ENCODE data around the gene VSIR. TPM values are rescaled to one million over a fixed set of nuclear protein-coding genes. Genes with fewer than 3 reads are reported as not detected.

VSIR gene
- total RNA-seq, 6 experiments from 2014 or later: 6.1 to 17.1 (median 10.1) TPM

DNA sequence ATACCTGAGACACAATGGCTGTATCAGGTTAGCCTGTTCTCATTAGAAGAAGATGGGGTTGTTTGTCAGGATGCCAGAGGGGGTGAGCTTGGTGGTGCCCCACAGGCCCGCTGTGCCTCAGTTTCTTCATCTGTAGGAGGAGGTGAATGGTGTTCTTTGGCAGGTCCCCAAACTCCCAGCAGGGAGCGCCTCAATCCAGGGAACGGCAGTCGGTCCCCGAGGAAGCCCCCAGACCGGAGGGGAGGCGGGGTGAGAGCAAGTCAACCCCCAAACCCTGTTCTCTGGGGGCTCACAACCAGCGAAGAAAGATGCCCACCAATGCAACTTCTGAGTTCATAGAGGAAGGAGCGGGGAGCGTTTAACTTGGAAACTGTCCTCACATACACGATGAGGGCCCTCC lies 69.7 kb downstream of the VSIR start:
- TF ChIP-seq POLR2A (IDR thresholded peaks at IDR 0.05): no peak
- TF ChIP-seq, protein P1, sequence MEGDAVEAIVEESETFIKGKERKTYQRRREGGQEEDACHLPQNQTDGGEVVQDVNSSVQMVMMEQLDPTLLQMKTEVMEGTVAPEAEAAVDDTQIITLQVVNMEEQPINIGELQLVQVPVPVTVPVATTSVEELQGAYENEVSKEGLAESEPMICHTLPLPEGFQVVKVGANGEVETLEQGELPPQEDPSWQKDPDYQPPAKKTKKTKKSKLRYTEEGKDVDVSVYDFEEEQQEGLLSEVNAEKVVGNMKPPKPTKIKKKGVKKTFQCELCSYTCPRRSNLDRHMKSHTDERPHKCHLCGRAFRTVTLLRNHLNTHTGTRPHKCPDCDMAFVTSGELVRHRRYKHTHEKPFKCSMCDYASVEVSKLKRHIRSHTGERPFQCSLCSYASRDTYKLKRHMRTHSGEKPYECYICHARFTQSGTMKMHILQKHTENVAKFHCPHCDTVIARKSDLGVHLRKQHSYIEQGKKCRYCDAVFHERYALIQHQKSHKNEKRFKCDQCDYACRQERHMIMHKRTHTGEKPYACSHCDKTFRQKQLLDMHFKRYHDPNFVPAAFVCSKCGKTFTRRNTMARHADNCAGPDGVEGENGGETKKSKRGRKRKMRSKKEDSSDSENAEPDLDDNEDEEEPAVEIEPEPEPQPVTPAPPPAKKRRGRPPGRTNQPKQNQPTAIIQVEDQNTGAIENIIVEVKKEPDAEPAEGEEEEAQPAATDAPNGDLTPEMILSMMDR (IDR thresholded peaks at IDR 0.05): no peak
- H3K4me1 ChIP-seq: peaks cover 0 to 3% (median 0%) of the 10 kb centered on the region in 4 donors
- 87% methylated on average over 4 of the region's 11 CpGs for WGBS (ENCODE audit: insufficient coverage, low coverage, low lambda C conversion rate, missing lambda C conversion rate)
- H3K27me3 ChIP-seq: no peaks in the 10 kb centered on the region
- no peak overlapping the region for H3K4me3 ChIP-seq
- intact Hi-C loops (cut with DNase I): loop anchor here (5.0 to 10.0 kb wide), 4 partner anchors 309 to 399 kb away; partner anchors contain the start of genes CDH23 (in 1 of the 2) and SLC29A3 (in 1 of the 2)
- H3K27ac ChIP-seq: no peak overlapping the region
- no peaks in the 10 kb centered on the region for H3K36me3 ChIP-seq
- no peak for DNase-seq
- no peaks in the 10 kb centered on the region for H3K9me3 ChIP-seq
- ATAC-seq: no peak

DNA sequence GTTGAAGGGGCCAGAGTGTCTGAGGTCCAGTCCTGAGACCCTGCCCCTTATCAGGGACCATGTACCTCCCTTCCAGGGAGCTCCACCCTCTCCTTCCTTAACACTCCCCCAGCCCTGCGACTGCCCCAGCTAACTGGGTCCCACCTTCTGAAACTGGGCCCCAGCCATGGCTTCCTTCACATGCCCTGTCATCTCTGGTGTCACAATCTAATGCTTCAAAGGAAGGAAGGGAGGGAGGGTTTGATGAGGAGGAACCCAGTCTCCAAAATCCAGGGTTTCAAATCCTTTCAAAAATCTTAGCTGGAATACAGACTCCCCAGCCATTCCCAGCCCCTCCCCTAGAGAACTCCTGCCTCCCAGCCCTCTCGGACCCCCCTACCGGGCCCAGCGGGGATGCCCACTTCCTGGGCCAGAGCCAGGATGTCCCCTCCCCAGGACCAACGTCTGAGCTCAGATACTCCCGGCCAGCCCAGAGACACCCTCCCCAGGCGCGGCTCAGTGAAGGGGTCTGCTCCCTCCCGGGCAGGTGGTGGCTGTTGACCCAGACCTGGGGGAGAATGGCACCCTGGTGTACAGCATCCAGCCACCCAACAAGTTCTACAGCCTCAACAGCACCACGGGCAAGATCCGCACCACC lies 71.7 kb downstream of the VSIR start:
- intact Hi-C loops (cut with DNase I): loop anchor here (5.0 to 10.0 kb wide), 4 partner anchors 307 to 397 kb away; partner anchors contain the start of genes CDH23 (in 1 of the 2) and SLC29A3 (in 1 of the 2)

DNA sequence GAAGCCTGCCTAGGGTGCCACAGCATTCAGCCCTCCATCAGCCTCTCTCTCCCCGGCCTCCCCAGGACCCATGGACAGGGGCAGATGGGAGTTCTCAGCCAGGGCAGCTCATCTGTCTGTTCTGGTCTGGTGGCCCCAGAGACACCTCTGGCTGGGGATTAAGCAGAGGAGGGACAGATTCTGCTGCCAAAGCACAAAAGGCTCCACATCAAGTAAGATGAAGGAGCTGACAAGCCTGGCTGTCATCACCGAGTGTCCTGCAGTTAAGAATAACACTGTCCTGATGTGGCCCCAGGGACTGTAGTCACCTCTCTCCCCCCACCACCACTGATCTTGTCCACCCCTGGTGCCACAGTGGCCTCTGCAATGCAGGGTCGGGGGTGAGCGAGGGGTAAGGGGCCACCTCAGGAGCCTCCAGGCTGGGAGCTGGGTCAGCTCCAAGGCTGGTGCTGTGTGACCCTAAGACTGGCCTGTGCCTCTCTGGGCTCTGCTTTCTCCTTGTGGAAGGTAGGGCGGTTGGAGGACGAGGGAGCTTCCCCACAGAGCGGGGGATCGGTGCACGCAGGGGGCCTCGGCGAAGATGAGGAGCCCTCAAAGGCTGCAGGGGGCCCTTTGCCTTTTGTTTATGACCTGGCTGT lies 72.5 kb downstream of the VSIR start:
- Histone ChIP-seq H3K4me3 (no peak overlapping the region), H3K36me3 (no peaks in the 10 kb centered on the region), H3K27ac (no peak overlapping the region), H3K4me1 (no peaks in the 10 kb centered on the region), H3K9me3 (no peaks in the 10 kb centered on the region), H3K27me3 (no peaks in the 10 kb centered on the region)
- WGBS (ENCODE audit: insufficient coverage, low coverage, low lambda C conversion rate, missing lambda C conversion rate): 93% methylated on average over 3 of the region's 11 CpGs
- intact Hi-C loops (cut with DNase I): loop anchor here (5.0 to 10.0 kb wide), 4 partner anchors 306 to 396 kb away; partner anchors contain the start of genes CDH23 (in 1 of the 2) and SLC29A3 (in 1 of the 2)
- DNase-seq: no peak
- ATAC-seq: no peak
- TF ChIP-seq, protein P1 (IDR thresholded peaks at IDR 0.05): no peak
- no peak for TF ChIP-seq POLR2A (IDR thresholded peaks at IDR 0.05)

More for the DNA sequence above, 71.7 kb downstream of the VSIR start:
- ATAC-seq (no peak), DNase-seq (no peak)
- TF ChIP-seq, protein P1 (IDR thresholded peaks at IDR 0.05): no peak
- no peak for TF ChIP-seq POLR2A (IDR thresholded peaks at IDR 0.05)
- H3K27ac ChIP-seq: no peak overlapping the region
- 63% methylated on average over 5 of the region's 11 CpGs for WGBS (ENCODE audit: insufficient coverage, low coverage, low lambda C conversion rate, missing lambda C conversion rate)
- H3K4me1 ChIP-seq: no peaks in the 10 kb centered on the region
- no peaks in the 10 kb centered on the region for H3K9me3 ChIP-seq
- H3K27me3 ChIP-seq: no peaks in the 10 kb centered on the region
- no peak overlapping the region for H3K4me3 ChIP-seq
- H3K36me3 ChIP-seq: no peaks in the 10 kb centered on the region

DNA sequence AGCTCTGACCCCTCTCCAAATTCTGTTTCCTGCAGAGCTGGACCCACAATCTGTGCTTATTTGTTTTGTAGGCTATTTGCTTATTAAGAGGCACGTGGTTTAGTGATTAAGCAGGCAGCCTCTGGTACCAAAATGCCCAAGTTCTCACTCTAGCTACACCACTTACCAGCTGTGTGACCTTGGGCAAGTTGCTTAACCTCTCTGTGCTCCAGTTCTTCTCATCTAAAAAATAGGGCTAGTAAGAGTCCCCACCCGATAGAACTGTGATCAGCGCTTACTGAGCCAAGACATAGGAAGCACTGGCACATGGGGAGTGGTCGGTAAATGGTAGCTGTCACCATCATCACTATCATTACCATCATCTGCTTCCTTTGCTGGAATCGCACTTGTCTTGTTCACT lies 74.6 kb downstream of the VSIR start:
- DNase-seq: no peak

More for the DNA sequence above, 74.6 kb downstream of the VSIR start:
- Histone ChIP-seq H3K27ac (no peak overlapping the region), H3K36me3 (no peaks in the 10 kb centered on the region), H3K4me1 (no peaks in the 10 kb centered on the region), H3K4me3 (no peak overlapping the region), H3K27me3 (no peaks in the 10 kb centered on the region), H3K9me3 (no peaks in the 10 kb centered on the region)
- 84% methylated on average over 4 of the region's 5 CpGs for WGBS (ENCODE audit: insufficient coverage, low coverage, low lambda C conversion rate, missing lambda C conversion rate)
- TF ChIP-seq, protein P1 (IDR thresholded peaks at IDR 0.05): no peak
- no peak for TF ChIP-seq POLR2A (IDR thresholded peaks at IDR 0.05)
- no peak for ATAC-seq
- intact Hi-C loops (cut with DNase I): no loop called here

Measured in right lobe of liver (tissue), 6 donors.